ENCODE data around the gene CR2. TPM values are rescaled to one million over a fixed set of nuclear protein-coding genes. Genes with fewer than 3 reads are reported as not detected.
"Not testable (repeated sequence)": the region's sequence is repeated elsewhere in the genome, so short reads cannot be mapped to it uniquely, and the experiment has no call there.

The CR2 gene
- total RNA-seq, 4 donors from 2014 or later, result 0.12 to 0.46 TPM; not detected in 2

- no peak for ATAC-seq (ENCODE audit: low FRiP score)
- DNase-seq (ENCODE audit: low spot score), result no peak
- no peak for TF ChIP-seq CTCF (IDR thresholded peaks at IDR 0.05)
These were observed 26.1 kb upstream of the CR2 start for GRCh38 chr1:207427832-207428585.

DNA sequence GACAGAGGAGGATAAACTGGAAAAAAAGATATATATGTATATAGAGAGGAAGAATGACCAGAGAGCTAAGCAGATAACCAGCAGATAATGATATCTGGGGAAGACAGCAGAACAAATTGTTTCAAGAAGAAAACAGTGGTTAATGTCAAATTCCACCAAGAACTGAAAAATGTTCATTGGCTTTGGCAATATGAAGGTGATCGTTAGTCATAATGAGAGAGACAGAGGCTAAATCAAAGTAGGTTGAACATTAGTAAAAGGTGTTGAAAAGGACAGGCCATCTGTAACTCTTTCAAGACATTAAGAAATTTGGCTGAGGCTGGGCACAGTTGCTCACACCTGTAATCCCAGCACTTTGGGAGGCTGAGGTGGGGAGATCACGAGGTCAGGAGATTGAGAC, 25.3 kb upstream of the CR2 start:
- TF ChIP-seq CTCF (IDR thresholded peaks at IDR 0.05), result no peak
- no peak for DNase-seq (ENCODE audit: low spot score)
- ATAC-seq (ENCODE audit: low FRiP score), result no peak

GRCh38 chr1:207429963-207430362, 24.2 kb upstream of the CR2 start:
- DNase-seq (ENCODE audit: low spot score) (no peak), ATAC-seq (ENCODE audit: low FRiP score) (no peak)
- no peak for TF ChIP-seq CTCF (IDR thresholded peaks at IDR 0.05)

GRCh38 chr1:207430602-207431001, 23.5 kb upstream of the CR2 start:
- no peak for ATAC-seq (ENCODE audit: low FRiP score)
- no peak for TF ChIP-seq CTCF (IDR thresholded peaks at IDR 0.05)
- DNase-seq (ENCODE audit: low spot score), result no peak

DNA sequence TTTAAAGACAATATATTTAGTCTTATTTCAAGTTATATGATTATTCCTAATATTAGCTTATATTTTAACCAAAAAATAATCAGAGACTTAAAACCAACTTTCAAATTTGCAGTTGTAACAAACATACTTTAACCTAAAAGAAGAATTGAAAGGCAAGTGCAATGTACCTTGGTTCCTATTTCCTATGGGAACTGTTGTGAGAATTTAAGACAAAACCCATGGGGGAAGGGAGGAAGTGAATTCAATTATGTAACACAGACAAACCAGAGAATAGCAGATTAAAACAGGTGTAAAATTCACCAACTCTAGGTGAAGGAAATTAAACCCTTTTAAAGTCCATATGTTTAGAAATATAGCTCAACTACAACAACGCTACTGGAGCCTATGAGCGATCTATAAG, 22.6 kb upstream of the CR2 start:
- DNase-seq (ENCODE audit: low spot score) (no peak), ATAC-seq (ENCODE audit: low FRiP score) (no peak)
- no peak for TF ChIP-seq CTCF (IDR thresholded peaks at IDR 0.05)

DNA sequence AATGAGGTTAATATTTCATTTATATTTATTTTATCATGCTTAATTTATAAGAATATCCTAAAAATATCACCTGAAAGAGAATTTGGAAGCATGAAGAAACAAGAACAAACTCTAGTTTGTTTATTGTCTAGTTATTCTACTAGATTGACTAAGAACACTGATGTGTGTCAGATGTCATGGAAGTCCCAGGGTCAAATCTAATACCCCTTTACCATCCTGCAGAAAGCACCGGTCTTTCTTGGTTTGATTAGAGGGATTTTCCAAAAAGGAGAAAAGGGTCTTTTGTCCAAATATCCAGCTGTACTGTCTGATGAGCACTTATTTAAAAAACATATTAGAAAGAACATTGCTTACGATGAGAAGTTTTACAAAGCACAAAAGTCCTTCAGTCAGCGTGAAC, 20.7 kb upstream of the CR2 start:
- TF ChIP-seq CTCF (IDR thresholded peaks at IDR 0.05), result no peak
- DNase-seq (ENCODE audit: low spot score), result no peak
- ATAC-seq (ENCODE audit: low FRiP score), result no peak

DNA sequence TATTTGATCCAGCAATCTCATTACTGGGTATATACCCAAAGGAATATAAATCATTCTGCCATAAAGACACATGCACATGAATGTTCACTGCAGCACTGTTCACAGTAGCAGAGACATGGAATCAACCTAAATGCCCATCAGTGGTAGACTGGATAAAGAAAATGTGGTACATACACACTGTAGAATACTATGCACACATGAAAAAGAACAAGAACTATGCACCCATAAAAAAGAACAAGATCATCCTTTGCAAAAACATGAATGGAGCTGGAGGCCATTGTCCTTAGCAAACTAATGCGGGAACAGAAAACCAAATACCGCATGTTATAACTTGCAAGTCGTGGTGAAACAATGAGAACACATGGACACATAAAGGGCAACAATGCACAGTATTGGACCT, 17.4 kb upstream of the CR2 start:
- not testable (repeated sequence) for DNase-seq (ENCODE audit: low spot score); ATAC-seq (ENCODE audit: low FRiP score)
